GM18505 (cell line): Measurements from ENCODE around the gene FLNB.

Source experiments
- ATAC-seq: cut with Tn5 transposase; IDR thresholded peaks from one replicate; pipeline ENCODE4 v1.9.1; 2021; ENCODE audit not compliant: unreplicated experiment
- POLR2A ChIP-seq: IDR thresholded peaks from 4 replicates; pipeline ENCODE4 v1.6.1; 2011; ENCODE audit warnings: borderline replicate concordance; ENCODE audit not compliant: insufficient read depth, insufficient read length; ENCODE audit errors: extremely low read depth

FLNB gene

GRCh38 chr3:58215317-58216025 lies 207.2 kb downstream of the FLNB start:
- peak; percentile 1 for ATAC-seq
- no peak for TF ChIP-seq POLR2A

- no peak for ATAC-seq
Measured at GRCh38 chr3:58216496-58217195, 208.4 kb downstream of the FLNB start.

GRCh38 chr3:58217209-58217811 lies 209.1 kb downstream of the FLNB start:
- ATAC-seq: no peak
- TF ChIP-seq POLR2A: no peak

More at GRCh38 chr3:58216496-58217195, 208.4 kb downstream of the FLNB start:
- no peak for TF ChIP-seq POLR2A

- TF ChIP-seq POLR2A: no peak
- ATAC-seq: no peak
Measured at GRCh38 chr3:58218904-58219303, 210.7 kb downstream of the FLNB start.
